HG02623 (cell line): ENCODE results near the gene ADAMTS5.

ENCODE experiments used
- ATAC-seq: cut with Tn5 transposase; IDR thresholded peaks from one replicate; pipeline ENCODE4 v1.9.1; 2021; ENCODE audit warnings: moderate library complexity; ENCODE audit not compliant: unreplicated experiment

ADAMTS5 gene

DNA sequence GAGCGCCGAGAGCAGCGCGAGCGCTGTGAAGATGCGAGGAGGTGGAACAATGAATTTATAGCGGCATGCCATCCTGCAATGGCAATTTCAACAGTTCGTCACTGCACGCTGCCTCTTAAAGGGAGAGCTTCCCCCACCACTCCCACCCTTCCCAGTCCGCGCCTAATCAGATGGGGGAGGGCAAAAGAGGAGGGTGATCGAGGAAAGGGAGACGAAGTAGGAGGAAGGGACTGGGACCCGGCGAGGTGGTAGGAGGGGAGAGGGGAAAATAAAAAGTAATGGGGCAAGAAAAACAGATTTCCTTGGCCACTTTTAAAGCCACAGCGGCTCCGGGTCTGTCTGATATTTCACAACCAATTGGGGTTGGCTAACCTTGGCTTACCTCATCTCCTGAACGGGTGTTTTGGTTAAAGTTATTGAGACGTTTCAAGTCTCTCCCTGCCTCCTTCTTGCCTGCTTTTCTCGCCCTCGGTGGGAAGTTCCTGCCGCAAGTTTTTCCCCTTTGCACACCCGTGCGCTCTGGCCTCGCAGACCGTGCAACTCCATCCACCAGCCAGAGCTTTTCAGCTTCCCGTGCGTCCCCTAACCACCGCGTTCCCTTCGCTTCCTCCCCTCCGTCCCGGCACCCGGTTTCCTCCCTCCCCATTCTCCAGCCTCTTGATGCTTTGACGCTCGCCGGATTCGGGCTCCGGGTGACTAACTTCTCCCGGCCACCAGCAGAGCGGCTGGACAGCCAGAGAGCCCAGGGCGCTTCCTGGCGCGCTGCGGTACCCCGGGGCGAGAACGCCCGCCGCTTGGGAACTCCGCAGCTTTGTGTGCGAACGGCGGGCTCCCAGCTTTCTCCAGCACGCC, at the start of gene ADAMTS5:
Gene ADAMTS5 (minus strand): TSS at position 27 of the 852 bp plus-strand sequence. CDS start 697 bp downstream, outside the sequence.
- no peak for ATAC-seq

DNA sequence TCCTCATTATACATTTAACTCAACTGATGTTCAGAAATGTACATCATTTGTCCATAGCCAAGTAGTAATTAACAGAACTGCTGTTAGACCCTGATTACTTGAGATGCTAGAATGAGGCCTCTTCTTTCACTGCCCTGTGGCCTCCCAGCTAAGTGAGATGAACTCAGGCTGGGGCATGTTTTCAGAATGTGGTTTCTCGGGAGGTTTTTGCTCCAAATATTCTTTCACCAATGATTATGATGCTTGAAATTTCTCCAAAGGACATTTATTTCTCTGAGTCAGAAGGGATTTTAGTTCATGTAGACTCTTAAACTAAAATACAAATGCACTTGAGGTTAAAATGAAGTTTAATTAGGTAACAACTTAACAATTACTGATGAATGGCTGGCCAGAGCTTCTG, 34.6 kb upstream of the ADAMTS5 start:
- no peak for ATAC-seq

DNA sequence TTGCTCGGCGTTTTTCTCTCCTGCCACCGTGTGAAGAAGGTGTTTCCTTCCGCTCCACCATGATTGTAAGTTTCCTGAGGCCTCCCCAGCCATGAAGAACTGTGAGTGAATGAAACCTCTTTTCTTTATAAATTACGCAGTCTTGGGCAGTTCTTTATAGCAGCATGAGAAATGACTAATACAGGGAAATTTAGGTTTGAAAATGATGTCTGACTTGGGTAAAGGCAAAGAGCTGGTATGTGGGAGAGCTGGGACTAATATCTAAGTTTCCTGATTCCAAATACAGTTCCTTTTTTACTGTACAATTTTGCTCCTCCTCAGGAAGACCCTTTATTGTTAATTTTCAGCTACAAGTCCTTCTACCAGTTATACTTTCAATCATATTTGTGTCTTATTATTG, 16.7 kb upstream of the ADAMTS5 start:
- ATAC-seq, result no peak

- no peak for ATAC-seq
Observed at GRCh38 chr21:26982767-26983166, 15.9 kb upstream of the ADAMTS5 start.

DNA sequence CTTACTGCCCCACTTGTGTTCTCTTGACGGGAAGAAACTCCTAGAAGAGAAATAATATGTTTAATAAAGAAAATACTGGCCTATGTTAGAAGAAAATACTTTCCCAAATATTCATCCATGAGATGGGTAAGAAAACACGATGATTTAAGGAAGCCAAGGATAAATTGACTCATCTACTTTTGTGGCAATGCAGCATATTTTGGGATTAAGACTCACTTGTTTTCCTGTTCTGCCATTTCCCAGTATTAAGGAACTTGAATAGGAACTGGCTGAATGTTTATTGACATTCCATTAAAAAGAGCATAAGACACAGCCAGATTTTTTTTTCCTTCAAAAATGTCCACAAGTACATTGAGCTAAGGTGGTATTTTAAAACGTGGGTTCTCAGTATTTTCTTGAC, 10.9 kb upstream of the ADAMTS5 start:
- no peak for ATAC-seq

- ATAC-seq, result no peak
Observed at GRCh38 chr21:26973226-26973625, 6.3 kb upstream of the ADAMTS5 start.

- no peak for ATAC-seq
Observed at GRCh38 chr21:26972192-26972591, 5.3 kb upstream of the ADAMTS5 start.

- ATAC-seq, result no peak
Observed at GRCh38 chr21:26969971-26970725, 3.3 kb upstream of the ADAMTS5 start.

GRCh38 chr21:26966649-26967061, 233 bp downstream of the ADAMTS5 start:
- no peak for ATAC-seq

- ATAC-seq, result no peak
Observed at GRCh38 chr21:26965907-26966581, 844 bp downstream of the ADAMTS5 start.

GRCh38 chr21:26965040-26965906, 1.6 kb downstream of the ADAMTS5 start:
- no peak for ATAC-seq

DNA sequence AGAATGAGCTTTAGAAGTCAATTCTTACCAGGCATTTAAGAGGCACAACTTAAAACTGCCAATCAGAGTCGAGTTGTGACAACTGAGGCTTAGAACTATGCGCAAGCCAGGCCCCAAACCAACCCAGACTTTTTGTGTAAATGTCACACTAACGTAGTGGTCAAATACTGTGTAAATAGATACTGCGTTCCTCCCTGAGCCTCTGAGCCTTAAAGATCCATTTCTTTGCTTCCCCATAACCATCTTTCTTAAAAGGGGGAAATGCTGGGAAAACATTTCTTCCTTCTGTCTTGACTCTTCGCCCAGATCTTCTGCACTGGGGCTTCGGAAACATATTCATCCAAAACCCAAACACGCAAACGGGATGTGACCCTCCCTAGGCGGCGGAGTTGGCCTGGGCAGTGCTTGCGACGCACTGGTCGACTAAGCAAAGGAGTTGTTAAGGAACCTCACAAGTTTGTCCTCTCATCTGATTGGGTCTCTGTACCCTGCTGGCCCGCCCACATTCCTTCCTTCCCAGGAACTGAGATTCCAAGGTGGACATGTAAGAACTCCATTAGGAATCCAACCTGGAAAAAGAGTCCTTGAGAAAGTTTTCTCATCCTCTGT, 2.6 kb downstream of the ADAMTS5 start:
- ATAC-seq, result no peak

- no peak for ATAC-seq
Observed at GRCh38 chr21:26962621-26963181, 4.2 kb downstream of the ADAMTS5 start.

DNA sequence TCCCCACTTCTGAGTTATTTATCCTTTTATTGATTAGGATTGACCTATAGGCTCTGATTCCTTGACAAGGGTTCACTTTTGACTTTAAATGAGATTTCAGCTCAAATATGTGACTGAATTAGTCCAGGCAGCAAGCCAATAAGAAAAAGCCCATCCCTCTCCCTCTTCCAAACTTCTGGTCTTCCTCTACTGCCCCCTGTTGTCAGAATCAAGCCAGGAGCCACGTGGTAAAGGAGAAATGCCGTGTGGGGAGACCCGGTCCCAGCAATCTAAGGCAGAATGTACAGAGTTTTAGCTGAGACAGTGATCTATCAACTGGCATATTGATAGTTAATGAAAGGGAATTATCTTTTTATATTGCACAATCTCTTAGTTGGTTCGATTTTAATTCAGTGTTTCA, 5.2 kb downstream of the ADAMTS5 start:
- ATAC-seq, result no peak

GRCh38 chr21:26958788-26959187, 8.1 kb downstream of the ADAMTS5 start:
- no peak for ATAC-seq

GRCh38 chr21:26956813-26957212, 10.1 kb downstream of the ADAMTS5 start:
- no peak for ATAC-seq

GRCh38 chr21:26956216-26956615, 10.7 kb downstream of the ADAMTS5 start:
- no peak for ATAC-seq

DNA sequence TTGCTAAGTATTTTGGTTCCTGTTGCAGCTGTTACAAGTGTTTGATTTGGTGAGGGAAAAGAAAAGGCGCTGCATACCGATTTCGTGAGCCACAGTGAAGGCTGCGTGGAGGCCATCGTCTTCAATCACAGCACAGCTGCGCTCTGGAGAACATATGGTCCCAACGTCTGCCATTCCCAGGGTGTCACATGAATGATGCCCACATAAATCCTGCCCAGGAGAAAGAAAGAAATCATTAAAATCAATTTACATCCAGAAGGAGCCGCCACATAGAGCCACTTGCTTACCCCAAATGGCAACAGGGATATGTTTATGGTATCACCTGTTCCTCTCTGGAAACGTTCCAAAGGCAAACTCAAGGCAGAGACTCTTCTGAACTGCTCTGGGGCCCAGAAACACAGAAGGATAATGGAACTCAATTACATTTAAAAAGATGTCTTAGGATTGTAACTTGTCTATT, 12.2 kb downstream of the ADAMTS5 start:
- no peak for ATAC-seq

DNA sequence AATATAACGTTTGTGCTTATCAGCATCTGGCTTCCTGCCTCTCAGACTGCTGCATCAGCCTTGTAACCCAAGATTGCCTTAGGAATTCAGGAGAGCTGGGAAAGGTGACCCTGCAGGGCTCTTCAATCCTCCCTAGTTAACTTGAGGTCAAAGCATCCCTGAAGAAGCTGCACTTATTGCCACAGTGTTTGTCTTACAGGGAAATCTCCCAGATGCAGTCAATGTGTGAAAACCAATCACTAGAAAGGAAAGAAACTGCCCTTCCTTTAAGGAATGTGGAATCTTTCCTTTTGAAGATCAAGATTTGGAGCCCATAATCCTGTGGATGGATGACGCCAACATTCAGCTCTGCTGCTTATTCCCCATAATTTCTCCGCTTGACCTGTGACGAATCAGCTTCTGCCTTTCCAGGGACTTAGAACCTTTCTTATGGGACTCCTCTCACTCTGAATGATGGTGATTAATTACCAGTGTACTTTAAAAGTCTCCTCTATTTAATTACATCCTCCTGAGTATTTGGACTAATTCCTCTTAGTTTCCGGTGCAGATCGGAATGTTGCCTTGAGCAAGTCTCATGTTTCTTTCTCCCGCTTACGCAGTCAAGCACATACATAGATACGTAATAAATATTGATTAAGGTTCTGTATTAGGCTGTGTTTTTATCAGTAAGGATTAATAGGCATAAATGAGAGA, 14.4 kb downstream of the ADAMTS5 start:
- no peak for ATAC-seq
